Subcutaneous adipose tissue (tissue), 4 donors: ENCODE results near the gene DMD. TPM values are rescaled to one million over a fixed set of nuclear protein-coding genes. Genes with fewer than 3 reads are reported as not detected.

Source experiments
- CTCF ChIP-seq: fragments of 450-650 bp; IDR thresholded peaks from one replicate; pipeline ENCODE4 v1.5.1; 2016; ENCODE audit warnings: low read depth, mild to moderate bottlenecking, control low read depth, antibody characterized with exemption, moderate library complexity
- total RNA-seq, 4 donors: library from RNA; depleted of rRNA; stranded (reverse); fragments of >200 nt; gene quantifications; one replicate each; pipeline ENCODE4 v1.1.0, GENCODE V29; 2016

Gene DMD
- total RNA-seq, 4 donors from 2014 or later, result 35.7 to 87.2 (median 72.1) TPM

GRCh38 chrX:32150141-32150540 is 1061.2 kb downstream of the DMD start:
- TF ChIP-seq CTCF, result no peak

GRCh38 chrX:32141841-32142240 is 1069.5 kb downstream of the DMD start:
- TF ChIP-seq CTCF, result no peak

GRCh38 chrX:32139476-32139875 is 1071.9 kb downstream of the DMD start:
- no peak for TF ChIP-seq CTCF

GRCh38 chrX:32137525-32137924 is 1073.8 kb downstream of the DMD start:
- no peak for TF ChIP-seq CTCF

- no peak for TF ChIP-seq CTCF
Observed at GRCh38 chrX:32126997-32127396, 1084.4 kb downstream of the DMD start.

- no peak for TF ChIP-seq CTCF
Observed at GRCh38 chrX:32118832-32119231, 1092.5 kb downstream of the DMD start.

GRCh38 chrX:32116047-32116446 is 1095.3 kb downstream of the DMD start:
- TF ChIP-seq CTCF, result no peak
